D721Med (cell line): Measurements from ENCODE around the gene DTX3.
"Not testable (repeated sequence)": the region's sequence is repeated elsewhere in the genome, so short reads cannot be mapped to it uniquely, and the experiment has no call there.

Experiments used
- DNase-seq: peaks from one replicate; pipeline ENCODE4 v3.0.0; 2011; ENCODE audit warnings: low spot score; ENCODE audit not compliant: insufficient read length
- FAIRE-seq: peaks from 2 replicates; lab custom pipeline; 2011; peaks lifted over from hg19 to GRCh38; lab: Jason Lieb, UNC
- TF ChIP-seq, protein P1 (sequence below): IDR thresholded peaks from 2 replicates; pipeline ENCODE4 v1.5.1; 2012; ENCODE audit warnings: mild to moderate bottlenecking, control low read depth; ENCODE audit not compliant: insufficient read depth; ENCODE audit errors: missing control alignments

Gene DTX3

DNA sequence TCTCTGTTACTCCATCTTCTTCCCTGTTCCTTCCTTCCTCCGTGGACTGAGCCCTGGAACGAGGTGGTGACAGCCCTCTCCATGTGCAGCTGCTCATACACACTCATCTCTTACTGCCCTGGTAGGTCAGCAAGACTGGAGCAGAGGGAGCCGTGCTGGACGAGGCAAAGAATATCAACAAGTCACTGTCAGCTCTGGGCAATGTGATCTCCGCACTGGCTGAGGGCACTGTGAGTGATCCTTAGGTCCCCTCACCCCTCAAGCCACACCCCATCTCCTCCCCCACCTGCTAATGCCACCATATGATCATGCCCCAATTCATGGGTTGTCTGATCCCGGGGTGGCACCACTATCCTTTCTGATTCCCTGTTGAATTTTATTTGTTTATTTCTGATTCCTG lies 35.8 kb upstream of the DTX3 start:
- DNase-seq (no peak), FAIRE-seq (no peak)
- TF ChIP-seq, protein P1, sequence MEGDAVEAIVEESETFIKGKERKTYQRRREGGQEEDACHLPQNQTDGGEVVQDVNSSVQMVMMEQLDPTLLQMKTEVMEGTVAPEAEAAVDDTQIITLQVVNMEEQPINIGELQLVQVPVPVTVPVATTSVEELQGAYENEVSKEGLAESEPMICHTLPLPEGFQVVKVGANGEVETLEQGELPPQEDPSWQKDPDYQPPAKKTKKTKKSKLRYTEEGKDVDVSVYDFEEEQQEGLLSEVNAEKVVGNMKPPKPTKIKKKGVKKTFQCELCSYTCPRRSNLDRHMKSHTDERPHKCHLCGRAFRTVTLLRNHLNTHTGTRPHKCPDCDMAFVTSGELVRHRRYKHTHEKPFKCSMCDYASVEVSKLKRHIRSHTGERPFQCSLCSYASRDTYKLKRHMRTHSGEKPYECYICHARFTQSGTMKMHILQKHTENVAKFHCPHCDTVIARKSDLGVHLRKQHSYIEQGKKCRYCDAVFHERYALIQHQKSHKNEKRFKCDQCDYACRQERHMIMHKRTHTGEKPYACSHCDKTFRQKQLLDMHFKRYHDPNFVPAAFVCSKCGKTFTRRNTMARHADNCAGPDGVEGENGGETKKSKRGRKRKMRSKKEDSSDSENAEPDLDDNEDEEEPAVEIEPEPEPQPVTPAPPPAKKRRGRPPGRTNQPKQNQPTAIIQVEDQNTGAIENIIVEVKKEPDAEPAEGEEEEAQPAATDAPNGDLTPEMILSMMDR, result no peak

DNA sequence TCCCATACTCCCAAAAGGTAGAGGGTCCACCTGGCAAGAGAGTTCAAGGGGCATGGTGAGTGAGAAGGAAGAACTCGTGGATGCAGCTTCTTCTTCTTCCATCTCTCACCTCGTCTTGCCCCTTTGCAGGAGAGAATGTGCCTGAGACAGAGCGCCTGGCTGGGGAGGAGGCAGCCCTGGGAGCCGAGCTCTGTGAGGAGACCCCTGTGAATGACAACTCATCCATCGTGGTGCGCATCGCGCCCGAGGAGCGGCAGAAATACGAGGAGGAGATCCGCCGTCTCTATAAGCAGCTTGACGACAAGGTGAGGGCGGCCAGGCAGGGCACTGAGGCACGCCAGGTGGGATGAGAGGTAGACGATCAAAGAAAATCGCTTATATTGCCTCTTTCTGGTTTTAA lies 34.8 kb upstream of the DTX3 start:
- FAIRE-seq (no peak), DNase-seq (no peak)
- TF ChIP-seq, protein P1, result no peak

DNA sequence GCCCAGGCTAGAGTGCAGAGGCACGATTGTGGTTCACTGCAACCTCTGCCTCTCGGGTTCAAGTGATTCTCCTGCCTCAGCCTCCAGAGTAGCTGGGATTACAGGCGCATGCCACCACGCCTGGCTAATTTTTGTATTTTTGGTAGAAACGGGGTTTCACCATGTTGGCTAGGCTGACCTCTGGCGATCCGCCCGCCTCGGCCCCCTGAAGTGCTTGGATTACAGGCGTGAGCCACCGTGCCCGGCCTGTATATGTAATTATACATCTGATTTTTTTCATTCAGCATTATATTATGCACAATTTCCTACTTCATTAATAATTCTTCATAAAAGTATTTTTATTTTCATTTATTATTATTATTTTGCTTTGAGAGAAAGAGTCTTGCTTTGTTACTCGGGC lies 34.2 kb upstream of the DTX3 start:
- FAIRE-seq, DNase-seq: not testable (repeated sequence)

DNA sequence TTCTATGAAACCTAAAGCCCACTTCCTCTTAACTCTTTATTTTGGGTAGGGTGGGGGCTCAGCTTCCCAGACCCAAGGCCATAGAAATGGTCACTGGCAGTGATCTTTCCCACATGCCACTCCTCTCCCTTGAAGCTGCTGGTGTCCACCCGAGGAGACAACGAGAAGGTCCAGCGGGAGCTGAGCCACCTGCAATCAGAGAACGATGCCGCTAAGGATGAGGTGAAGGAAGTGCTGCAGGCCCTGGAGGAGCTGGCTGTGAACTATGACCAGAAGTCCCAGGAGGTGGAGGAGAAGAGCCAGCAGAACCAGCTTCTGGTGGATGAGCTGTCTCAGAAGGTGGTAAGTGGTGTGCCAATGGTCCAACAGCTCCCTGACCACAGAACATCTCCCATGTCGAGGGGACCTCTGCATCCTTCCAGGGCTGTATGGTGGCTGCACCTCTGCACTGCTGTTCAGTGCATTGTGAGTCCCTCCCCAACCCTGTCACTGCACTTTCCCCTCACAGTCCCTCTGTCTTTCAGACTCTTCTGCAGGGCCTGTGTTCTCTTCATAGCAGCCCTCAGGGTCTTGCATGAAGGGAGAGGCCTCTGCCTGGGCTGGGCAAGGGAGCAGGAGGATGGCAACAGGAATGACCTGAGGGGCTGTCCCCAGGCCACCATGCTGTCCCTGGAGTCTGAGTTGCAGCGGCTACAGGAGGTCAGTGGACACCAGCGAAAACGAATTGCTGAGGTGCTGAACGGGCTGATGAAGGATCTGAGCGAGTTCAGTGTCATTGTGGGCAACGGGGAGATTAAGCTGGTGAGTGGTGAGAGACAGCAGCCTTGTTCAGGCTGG lies 32.5 kb upstream of the DTX3 start:
- TF ChIP-seq, protein P1, result no peak
- no peak for DNase-seq
- no peak for FAIRE-seq

DNA sequence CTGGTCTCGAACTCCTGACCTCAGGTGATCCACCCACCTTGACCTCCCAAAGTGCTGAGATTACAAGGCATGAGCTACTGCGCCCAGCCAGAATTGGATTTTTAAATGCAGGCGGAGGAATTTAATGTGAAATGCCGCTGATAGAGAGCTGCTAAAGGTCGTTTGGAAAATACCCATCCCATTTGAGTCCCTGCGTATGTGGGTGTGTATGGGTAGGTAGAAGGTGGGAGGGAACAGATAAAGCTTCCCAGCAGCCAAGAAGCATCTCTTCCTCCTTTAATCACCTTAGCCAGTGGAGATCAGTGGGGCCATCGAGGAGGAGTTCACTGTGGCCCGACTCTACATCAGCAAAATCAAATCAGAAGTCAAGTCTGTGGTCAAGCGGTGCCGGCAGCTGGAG lies 29.8 kb upstream of the DTX3 start:
- TF ChIP-seq, protein P1, result no peak
- DNase-seq, result no peak
- no peak for FAIRE-seq

DNA sequence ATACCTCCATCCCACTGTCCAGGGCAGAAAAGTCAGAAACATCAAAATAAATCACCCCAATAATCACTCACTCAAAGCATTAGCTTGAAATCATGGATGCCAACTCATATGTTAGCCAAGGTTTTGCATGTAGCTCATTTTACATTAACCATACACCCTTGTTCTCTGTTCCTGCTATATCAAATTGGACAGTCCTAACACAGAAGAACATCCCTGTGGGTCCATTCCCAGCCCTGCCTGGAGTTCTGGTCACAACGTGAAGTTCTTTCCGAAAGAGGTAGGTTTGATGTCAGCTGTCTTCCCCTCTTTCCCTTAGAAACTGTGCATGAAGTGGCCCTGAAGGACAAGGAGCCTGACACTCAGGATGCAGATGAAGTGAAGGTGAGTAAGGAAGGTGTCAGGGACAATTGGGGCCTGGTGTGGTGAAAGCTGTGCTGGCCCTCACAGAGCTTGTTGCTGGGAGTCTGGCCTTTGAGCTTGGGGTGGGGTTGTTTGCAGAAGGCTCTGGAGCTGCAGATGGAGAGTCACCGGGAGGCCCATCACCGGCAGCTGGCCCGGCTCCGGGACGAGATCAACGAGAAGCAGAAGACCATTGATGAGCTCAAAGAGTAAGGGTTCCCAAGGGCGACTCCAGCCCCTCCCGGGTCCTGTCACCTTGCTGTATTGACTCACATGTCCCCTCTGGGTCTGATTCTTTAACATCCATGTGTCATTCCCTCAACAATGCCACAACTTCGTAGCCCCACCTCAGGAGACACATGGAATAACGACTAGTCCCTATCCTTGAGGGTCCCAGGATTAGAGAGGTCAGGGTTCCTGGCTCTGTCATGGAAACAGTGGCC lies 28.6 kb upstream of the DTX3 start:
- no peak for DNase-seq
- TF ChIP-seq, protein P1, result no peak
- no peak for FAIRE-seq

DNA sequence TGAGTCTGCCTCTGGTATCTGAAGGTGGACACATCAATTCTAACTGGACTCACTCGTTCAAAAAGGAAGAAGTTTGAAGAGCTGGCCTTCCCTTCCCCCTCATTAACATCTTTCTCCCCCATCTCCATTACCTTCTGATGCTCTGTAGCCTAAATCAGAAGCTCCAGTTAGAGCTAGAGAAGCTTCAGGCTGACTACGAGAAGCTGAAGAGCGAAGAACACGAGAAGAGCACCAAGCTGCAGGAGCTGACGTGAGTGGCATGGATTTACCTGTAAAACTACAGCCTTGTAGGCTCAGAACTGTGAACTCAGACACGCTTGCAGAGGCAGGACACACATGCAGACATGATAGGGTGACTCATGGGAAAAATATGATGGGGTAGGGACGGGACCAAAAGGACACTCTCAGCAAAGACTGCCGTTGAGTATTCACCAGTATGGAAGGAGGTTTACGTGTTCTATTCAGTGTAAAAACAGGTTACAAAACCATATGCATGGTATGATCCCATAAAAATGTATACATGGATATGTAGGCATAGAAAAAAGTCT lies 27.9 kb upstream of the DTX3 start:
- no peak for DNase-seq
- FAIRE-seq, result no peak
- TF ChIP-seq, protein P1, result no peak
